Amniotic stem cell (primary cell): Measurements from ENCODE around the gene WNK2.

Source experiments
- DNase-seq: peaks from one replicate; lab custom pipeline; 2025; lab: John Stamatoyannopoulos, UW

The WNK2 gene

DNA sequence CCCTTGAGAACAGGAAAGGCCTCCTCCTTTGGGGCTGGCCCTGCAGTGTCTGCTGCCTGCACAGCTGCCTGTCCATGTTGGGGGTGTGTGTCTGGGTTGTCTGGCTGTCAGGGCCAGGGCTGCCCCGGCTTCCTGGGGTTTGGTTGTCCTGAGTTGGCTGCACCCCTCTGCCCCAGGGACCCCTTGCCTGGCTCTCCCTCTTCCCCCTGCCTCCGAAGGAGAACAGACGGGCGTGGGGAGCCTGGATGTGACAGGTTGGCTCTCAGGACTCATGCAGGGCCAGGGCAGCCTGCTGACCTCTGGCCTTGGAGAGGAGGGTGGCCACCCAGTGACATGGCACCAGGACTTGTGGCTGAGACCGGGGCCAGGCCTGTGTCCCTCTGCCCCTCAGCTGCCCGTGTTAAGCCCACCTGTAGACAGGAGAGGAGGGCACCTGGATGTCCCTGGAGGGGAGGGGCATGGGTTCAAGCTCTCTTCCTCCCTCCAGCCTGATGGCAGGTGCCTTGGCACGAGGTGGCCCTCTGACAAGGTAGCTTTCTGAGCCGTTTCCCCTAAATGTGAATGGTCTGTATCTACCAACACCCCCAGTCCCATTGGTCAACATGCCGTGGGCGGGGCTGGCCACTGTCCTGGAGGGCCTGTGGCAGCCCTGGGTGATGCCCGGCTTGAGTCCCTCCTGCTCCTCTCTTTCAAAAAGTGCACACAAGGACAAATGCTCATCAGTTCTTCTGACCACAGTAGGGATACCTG, 34.9 kb downstream of the WNK2 start:
- DNase-seq: no peak

DNA sequence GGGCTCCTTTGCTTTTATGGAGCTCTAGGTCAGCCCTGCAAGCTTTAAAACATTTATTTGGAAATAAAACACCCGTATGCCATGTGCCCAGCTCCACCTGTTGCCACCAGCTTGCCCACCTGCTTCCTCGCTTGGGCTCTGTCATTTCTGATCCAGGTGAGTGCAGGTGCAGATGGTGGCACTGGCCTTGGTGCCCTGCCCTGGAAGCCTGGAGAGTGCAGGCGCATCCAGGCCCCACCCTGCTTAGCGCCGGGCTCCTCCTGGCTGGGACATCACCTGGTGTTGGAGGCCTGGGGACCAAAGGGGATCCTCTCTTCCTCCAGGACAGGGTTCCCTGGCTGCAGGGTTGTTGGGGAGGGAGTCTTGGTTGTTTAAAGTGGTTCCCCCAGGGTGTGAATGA, 35.8 kb downstream of the WNK2 start:
- DNase-seq: no peak

DNA sequence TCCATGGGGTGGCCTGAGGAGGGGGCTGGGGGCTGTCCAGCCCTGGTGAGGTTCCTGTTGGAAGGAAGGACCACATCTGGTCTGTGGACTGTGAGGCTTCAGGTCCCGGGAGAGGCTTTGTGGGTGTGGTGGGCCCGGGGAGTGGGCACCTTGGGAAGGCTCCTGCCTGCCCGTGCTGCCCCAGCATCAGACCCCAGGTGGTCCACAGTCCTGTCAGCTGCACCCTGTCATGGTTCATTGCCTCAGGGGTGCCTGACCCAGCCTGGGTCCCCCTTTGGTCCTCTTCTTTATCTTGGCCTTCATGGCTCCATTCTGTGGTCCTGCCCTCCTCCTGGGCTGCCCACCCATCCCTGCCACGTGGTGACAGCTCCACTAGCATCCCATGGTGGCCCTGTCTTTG, 36.7 kb downstream of the WNK2 start:
- no peak for DNase-seq

DNA sequence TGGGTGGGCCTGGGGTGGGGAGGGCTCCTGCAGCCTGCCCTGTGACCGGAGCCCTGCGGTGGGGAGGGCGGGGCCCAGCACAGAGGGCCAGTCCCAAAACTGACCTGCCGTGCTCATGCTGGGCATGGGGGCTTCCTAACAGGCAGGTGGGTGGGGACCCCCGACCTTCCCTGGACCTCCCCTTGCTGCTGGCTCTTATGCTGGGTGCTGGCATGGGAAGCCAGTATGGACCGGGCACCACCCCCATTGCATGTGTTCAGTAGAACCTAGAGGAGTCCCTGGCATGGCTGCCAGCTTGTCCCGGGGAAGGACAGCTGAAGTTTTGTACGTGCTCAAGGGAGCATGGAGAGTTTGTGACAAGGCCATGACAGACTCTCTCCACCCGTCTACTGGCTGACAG, 37.1 kb downstream of the WNK2 start:
- no peak for DNase-seq

DNA sequence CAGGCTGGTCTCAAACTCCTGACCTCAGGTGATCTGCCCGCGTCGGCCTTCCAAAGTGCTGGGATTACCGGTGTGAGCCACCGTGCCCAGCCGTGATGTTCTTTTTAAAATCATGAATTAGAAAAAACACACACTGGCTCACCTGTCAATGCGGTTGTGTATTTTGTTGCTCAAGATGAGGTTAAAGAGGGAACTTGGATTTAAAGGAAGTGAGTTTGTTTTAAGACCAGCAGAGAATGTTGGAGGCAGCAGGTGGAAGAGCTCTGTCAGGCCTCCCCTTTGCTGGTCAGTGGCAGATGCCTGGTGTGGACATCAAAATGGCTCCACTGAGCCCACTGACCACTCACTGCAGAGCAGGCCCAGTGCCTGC, 38.9 kb downstream of the WNK2 start:
- DNase-seq: no peak

DNA sequence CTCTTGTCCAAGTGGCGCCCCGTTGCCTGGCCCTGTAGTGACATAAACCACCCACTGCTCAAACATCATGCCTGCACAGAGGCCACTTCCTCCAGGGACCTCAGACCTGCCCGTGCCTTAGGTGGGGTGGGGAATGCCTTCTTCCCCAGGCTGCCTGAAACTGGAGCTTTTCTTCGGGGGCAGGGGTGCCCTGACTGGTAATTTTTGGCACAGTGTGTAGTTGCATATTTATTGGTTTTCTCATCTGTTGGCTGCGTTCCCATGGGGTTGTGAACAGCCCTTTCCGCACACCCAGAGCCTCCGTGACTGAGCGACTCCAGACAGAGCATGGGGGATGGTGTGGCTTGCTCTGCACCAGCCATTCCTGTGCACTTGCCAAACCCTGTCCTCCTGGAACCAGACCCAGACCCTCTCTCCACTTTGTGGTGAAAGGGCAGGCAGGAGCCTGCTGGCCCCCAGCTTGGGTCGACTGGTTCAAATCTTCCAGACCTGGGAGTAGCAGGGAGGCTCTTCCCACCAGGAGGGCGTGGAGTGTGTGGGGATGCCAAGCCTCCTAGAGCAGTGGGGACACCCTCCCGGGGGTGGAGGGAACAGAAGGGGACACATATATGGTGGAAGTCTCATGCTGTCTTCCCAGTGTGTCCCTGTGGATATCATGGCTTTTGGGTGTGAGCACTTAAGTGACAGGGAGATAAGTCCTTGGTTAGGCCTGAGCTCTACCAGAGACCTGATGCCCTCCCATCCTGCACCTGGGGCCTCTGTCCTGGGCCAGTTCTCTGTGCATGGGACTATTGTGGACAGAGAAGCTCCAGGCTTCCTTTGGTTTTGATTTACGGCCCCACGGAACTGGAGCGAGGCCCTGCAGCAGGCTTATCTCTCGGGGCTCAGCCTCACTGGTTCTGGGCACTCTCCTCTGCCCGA, 39.6 kb downstream of the WNK2 start:
- peak; percentile 71 for DNase-seq

DNA sequence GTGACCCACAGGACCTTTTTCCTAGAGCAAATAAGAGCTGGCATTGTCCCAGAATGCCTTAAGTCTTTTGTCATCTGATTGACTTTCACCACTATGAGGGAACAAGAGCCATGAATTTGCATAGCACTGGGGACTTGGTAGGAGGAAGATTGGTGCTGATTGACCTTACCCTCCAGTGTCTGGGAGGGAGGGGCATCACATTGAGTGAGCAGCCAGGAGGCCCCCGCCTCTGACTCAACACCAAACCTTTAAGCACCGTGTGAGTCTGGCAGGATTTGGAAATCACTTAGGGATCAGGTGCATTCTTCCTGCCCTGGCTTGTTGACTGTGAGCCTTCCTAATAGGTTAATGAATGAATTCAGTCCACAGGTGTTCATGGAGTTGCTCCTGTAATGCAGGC, 40.7 kb downstream of the WNK2 start:
- DNase-seq: no peak

DNA sequence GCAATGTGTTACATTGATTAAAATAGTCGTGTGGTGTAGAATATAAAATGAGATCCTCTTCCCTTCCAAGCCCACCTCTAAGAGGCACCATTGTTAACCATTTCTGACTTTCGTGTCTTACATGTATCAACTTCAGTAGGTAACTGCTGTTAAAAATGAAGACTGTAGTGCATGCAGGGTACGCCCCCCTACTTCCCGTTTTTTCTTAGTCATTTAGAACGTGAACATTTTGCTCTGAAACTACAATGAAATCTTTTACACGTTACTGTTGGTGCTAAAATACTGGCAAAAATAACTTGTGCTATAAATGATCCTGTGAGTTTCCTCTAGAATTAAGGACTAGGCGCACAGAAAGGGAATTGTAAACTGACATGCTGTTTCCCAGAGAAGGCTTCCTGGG, 41.5 kb downstream of the WNK2 start:
- DNase-seq: no peak

DNA sequence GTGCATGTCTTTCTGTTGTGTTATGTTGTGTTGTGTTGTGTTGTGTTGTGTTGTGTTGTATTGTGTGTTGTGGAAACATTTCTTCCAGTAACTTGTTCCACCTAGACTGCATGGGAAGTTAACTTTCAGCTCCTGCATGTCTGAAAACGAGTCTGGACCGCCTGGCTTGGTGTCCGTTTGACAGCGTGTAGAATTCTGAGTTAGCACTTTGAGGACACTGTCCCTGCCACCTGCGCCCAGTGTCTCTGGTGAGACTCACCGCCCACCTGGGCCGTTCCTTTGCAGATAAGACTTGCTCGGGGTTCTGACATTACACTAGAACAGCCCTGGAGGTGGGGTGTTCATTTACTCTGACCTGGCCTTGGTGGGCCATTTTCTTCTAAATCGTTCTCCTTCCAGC, 42.0 kb downstream of the WNK2 start:
- no peak for DNase-seq

DNA sequence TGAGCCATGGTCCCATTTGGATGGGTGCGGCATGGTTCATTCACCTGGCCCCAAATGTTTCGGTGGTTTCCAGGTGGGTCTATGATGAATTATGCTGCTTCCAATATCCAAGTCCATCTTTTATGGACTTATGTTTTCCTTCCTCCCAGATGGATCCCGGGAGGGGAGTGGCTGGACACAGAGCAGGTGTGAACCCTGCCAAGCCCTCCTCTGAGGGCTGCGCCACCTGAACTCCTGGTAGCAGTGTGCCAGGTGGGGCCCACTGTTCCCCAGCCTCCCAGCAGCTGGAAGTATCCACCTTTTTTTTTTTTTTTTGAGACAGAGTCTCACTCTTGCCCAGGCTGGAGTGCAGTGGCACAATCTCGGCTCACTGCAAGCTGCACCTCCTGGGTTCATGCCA, 42.9 kb downstream of the WNK2 start:
- no peak for DNase-seq

DNA sequence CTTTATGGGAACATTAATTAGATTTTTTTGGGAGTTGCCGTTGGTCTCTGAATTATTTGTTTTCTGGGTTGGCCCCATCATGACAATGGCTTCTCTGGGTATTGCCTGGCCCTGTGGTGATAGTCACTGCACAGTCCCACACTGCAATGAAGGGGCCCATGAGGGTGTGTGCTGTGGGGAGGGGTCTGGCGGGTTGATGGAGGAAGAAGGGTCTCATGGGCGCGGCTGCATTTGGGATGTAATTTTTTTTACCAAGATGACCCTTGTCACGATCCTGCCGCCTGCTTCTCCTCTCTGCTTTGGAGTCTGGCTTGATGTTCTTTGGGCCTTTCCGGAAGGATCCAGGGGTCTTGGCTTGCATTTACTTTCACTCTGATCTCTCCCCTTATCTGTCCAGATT, 44.1 kb downstream of the WNK2 start:
- no peak for DNase-seq

DNA sequence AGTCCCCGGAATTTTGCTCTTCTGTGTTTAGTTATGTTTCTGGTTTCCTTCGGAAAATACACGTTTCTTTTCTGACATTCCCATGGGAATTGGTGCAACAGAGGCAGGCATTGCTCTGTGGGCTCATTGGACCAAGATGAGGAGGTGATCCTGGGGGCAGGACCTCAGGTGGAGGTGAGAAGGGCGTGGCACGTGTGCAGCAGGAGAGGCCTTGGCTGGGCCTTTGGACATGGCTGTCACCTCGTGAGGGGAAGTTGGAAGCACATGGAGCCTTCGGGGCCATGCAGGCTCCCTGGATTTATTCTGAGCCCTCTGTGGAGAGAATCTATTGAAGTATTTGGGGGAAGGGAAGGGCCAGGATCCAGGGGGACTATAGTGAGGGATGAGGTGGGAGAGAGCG, 44.5 kb downstream of the WNK2 start:
- no peak for DNase-seq

DNA sequence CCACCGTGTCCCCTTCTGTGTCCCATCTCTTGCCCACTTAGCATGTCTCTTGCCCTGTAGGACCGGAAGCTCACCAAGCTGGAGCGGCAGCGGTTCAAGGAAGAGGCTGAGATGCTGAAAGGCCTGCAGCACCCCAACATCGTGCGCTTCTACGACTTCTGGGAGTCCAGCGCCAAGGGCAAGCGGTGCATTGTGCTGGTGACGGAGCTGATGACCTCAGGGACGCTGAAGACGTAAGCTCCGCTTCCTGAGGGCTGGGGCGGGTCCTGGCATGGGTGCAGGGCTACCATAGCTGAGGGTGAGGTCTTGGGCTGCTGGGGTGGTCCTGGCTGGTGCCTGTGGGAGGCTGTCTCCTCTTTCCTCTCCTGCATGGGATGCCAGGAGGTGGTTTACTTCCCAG, 45.7 kb downstream of the WNK2 start:
- DNase-seq: no peak

DNA sequence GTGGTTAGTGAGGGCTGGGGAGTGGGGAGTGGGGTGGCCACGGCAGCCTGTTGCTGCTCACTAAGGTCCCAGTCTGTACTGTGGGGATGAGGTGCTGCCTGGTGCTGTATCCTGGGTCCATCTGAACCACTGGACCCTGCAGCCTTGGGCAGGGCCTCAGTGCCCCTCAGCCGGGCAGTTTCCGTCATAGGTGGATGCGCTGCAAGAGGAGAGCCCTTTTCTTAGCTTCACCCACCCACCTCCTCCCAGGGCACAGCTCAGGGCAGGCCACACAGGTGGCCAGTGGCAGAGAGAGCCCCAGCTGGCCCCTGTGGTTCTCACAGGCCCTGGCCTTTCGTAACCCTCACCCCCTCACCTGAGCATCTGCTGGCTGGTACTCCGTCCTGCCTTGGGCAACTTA, 46.2 kb downstream of the WNK2 start:
- no peak for DNase-seq

DNA sequence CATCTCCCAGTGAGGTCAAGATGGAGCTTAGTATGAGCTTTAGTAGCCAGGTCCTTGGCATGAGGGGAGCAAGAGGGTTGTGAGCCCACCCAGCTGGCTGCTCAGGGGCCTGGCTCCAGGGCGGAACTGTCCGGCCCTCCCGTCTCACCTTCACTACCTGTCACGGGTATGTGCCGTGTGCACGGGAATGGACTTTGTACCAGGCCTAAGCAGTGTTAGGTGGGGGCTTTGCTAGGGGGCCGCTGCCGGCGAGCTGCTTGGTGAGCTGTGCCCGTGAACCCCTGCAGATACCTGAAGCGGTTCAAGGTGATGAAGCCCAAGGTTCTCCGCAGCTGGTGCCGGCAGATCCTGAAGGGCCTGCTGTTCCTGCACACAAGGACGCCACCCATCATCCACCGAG, 46.7 kb downstream of the WNK2 start:
- DNase-seq: no peak

DNA sequence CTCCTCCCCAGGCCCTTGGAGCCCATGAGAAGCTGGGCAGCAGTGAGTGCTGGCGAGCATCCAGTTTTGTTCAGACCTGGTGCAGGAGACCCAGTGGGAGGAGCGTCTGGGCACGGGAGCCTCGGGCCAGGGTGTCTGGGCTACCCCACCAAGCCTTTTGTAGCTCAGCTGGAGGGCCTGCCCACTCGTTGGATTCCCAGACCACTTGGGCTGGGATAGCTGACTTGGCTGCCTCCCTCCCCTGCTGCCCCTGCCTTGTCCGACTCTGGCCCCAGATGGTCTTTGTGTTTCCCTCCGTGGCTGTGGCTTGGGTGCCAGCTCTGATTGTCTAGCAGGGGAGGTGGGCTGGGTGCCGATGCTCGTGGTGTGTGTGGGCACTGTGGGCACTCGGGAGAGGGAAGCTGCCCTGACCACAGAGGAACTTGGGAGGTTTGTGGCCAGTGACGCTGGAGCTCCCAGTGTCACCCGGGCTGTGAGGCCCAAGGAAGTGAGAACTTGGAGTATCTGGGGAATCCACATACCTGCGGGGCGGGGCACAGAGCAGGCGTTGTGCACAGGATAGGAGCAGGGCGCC, 47.3 kb downstream of the WNK2 start:
- DNase-seq: no peak

DNA sequence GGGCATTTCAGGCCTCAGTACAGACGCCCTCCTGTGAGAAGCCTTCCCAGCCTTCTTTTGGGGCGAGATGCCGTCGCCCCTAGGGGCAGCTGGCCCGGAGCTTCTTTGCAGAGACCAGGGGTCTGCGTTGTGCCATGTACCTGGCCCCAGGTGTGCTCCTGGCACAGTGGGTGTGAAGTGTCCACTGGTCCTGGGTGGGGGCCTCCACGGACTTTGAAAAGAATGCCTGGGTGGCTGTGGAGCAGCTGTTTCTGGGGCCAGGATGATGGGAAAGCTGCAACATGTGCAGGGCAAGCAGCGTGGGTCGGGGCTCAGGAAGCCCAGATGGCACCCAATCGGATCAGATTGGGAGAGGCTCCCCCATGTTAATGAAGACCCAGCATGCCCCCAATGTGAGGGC, 47.8 kb downstream of the WNK2 start:
- DNase-seq: no peak

DNA sequence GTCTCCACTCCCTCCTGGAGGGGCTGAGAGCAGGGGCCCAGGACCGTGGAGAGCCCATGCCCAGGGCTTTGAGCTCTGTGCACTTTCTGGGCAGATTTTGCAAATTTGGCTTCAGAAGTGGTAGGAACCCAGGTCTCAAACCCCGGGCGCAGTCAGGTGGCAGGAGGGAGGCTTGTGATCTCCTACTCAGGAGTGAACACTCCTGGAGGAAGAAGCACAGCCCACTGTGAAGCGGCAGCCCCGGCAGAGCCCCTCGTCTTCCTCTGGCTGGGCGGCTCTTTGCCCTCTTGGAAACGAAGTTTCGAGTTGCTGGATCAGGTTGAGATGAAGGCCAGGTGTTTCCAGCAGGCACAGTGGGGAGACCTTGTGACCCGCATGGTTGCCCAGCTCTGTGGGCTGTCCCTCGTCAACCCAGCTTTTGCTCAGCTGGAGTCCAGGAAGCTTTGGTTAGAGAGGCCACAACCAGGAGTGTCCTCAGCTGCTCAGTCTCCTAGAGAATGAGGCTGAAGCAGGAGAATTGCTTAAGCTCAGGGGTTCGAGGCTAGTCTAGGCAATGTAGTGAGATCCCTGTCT, 48.5 kb downstream of the WNK2 start:
- no peak for DNase-seq

DNA sequence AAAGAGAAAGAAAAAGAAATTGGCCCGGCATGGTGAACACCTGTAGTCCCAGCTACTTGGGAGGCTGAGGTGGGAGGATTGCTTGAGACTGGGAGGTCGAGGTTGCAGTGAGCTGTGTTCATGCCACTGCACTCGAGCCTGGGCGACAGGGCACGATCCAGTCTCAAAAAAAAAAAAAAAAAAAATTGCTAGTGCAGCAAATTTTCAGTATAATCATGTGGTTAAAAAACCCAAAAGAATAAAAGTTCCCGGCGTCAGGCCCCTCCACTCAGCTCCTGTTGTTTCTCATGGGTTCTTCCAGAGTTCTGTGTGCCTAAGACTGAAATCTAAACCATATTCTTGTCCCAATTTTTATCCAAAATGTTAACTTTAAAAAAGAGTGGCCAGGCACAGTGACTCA, 49.1 kb downstream of the WNK2 start:
- no peak for DNase-seq

DNA sequence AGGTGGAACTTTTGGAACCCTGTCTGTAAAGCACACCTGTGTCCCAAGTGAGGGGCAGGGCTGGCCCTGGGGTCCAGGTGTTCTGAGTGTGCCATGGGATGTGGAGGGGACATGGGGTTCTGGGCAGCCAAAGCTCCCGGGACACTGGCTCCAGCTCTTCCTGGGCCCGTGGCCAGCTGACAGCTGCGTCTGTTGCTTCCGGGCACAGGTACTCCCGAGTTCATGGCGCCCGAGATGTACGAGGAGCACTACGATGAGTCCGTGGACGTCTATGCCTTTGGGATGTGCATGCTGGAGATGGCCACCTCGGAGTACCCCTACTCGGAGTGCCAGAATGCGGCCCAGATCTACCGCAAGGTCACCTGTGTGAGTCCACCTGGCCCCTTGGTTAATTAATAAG, 50.7 kb downstream of the WNK2 start:
- no peak for DNase-seq

DNA sequence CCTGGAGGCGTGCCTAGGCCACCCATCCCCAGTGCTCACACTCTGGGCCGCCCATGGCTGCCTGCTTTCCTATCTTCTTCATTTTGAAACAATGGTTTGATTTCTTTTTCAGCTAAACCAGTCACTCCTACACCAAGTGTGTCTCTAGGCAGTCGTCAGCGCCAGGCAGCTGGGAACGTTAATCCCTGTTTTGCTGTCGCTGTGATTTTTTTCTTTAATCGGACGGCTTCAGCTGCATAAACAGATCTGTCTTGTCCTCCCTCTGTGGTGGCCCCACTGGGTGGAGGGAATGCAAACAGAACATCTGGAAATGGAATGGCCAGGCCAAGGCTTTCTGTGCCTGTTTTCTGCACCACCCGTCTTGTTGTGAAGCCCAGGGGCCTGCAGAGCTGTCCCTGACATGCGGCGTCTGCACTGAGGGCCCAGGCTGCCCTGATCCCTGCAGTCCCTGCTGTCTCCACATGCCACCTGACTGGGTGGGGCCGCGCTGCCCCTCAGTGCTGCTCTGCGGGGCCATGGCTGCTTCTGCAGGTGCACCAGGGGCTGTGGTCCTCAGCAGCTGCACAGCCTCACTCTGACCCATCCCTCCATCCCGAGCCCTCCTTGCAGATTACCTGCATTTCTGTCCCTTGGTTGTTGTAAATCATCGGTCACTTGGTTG, 51.5 kb downstream of the WNK2 start:
- DNase-seq: no peak

DNA sequence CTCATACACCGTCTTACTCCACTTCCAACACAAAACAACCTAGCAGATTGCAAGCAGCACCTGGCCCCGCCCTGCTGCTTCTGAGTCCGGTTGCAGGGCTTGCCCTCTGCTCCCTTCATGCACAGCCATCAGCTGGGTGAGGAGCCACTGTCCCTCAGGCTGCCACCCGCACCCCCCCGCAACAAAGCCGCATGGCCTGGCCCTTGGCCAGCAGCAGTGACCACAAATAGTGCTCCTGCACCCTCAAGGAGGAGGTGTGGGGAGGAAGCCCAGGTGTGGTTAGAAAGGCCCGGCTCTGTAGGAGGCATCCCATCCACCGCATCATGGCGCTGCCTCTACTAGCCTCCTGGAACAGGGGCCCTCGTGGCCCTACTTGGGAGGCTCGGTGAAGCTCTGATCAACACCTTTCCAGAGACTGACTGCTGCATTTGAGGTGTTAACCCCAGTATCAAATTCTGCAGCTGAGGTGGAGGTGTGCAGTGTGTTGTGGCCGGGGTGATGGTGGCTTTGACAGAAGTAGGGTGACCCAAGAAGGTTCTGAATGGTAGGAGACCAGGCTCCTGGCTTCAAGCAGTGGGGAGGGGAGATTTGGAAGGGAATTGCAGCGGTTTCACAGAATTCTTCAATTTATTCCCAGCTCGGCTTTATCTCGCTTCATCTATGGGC, 52.7 kb downstream of the WNK2 start:
- no peak for DNase-seq
